ENCODE measurements around the gene PTPN1.

DNA sequence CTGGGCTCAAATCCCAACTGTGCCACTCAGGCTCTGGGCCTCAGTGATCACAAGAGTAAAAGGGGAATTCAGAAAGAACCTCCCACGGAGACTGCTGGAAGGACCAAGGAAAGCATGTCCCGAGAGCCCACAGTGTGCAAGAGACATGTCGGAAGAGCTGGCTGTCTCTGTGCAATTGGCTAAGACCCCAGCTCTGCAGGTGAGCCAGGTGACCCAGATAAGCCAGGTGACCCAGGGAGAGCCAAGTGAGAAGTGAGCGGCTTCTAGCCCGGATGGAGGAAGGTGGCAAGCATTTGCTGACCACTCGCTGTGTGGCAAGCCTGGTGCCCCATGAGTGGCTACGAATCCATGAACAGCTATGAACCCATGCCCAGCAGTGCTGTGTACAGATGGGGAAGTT lies 122.1 kb downstream of the PTPN1 start:
- TF ChIP-seq EZH2 (IDR thresholded peaks at IDR 0.05; ENCODE audit: low read length, missing control alignments) = no peak
- TF ChIP-seq, protein P1, sequence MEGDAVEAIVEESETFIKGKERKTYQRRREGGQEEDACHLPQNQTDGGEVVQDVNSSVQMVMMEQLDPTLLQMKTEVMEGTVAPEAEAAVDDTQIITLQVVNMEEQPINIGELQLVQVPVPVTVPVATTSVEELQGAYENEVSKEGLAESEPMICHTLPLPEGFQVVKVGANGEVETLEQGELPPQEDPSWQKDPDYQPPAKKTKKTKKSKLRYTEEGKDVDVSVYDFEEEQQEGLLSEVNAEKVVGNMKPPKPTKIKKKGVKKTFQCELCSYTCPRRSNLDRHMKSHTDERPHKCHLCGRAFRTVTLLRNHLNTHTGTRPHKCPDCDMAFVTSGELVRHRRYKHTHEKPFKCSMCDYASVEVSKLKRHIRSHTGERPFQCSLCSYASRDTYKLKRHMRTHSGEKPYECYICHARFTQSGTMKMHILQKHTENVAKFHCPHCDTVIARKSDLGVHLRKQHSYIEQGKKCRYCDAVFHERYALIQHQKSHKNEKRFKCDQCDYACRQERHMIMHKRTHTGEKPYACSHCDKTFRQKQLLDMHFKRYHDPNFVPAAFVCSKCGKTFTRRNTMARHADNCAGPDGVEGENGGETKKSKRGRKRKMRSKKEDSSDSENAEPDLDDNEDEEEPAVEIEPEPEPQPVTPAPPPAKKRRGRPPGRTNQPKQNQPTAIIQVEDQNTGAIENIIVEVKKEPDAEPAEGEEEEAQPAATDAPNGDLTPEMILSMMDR (conservative IDR thresholded peaks at IDR 0.05 in 1 of 2, IDR thresholded peaks at IDR 0.05 in 1 of 2; ENCODE audit: low read depth in 1 of 2, low read length in 2 of 2) = no peak
